GM19397 (cell line): ENCODE results near the gene ALX4.

Experiments
- ATAC-seq: cut with Tn5 transposase; IDR thresholded peaks from one replicate; pipeline ENCODE4 v1.9.1; 2021; ENCODE audit warnings: mild to moderate bottlenecking, moderate library complexity; ENCODE audit not compliant: unreplicated experiment

Gene ALX4

DNA sequence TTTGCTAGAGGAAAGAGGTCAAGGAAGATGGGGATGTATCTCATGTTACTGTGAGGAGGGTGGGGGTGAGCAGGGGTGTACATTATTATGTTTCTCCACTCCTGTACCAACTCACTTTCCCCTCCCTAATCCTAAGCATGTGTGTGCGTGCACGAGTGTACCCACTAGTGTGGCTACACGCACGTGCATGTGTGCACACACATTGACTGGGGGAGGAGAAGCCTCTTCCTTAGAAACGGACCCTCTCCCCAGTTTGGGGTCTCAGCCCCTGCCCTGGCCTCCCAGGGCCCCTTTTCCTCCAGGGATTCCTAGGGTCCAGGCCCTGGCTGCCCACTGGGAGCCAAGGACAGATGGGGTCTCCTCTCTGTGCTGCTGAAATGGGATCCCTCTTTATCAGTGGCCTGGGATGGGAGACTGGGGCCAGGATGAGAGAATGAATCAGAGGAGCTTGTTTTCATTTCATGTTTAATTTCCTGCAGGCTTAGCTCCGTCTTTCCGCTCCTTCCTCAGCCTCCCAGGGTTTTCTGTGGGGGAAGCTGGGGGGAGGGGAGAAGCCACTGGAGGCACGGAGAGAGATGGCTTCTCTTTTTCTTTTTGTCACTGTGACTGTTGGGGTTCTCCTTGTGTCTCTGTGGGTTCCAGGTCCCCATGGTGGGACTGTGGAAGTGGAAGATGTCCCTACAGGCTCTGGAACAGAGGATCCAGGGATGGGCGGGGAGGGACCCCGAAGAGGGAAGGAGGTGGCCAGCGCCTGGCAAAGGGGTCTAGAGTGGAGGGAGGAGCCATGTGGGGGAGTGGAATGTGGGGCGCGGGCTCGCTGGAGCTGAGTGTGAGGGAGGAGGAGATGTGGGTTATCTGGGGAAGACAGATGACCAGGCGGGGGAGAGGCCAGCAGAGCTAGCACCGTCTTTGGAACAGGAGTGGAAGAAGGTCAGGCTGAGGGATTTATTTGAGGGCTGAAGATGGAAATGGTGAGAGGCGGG is 40.3 kb downstream of the ALX4 start:
- ATAC-seq, result no peak

DNA sequence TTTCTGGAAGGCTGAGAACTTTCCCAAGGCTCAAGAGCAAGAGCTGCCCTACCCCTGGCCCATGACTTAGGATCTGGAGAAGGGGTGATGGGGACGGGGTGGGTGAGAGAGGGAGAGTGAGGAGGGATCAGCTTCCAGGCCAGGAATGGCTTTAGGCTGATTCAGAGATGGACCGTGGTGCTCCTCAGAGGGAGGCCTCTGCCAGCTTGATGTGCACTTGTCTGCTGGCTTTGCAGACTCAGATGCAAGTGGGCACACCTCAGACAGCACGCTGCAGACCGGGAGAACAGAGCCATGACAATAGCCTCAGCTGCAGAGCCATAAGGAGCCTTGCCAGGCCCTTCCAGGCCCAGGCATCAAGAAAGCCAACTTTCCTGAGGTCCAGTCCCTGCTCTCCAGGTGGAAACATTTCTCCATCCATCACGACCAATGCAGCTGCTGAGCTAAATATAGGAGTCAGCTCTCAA is 41.3 kb downstream of the ALX4 start:
- no peak for ATAC-seq

DNA sequence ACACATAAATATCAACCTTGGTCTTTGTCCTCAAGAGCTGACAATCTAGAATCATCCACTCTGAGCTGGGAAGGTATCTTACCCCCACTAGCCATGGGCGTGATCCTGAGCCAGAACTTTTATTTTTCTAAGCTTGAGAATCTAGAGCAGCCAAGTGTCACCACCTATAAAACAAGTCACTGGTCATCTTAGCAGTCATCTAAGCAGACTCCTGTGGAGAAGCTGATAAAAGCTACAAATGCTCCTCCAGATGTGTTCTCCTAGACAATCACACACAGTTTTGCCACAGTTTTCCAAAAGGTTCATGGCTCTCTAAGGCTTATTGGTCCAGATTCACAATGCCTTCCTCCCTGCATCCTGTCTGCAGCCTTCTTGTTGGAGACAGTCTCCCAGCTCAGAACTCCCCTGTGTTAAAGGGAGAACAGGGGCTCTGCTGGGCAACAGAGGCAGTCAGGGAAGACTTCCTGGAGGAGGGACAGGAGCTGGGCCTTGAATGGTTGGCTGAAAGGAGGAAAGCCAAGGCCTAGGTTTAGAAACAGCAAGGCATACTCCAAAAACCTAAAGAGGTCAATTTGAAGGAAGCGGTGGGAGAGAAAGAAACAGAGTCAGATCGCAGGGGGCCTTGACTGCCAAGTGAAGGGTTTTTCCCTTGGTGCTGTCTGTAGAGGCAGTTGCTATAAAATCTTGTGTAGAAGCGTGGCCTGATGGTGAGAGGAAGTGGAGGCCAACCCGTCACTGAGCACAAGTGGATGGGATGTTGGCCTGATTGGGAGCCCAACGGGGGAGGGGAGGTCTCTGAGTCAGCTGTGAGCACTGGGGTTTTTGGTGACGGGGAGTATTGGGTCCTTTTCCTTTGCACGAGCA is 42.0 kb downstream of the ALX4 start:
- ATAC-seq, result no peak

DNA sequence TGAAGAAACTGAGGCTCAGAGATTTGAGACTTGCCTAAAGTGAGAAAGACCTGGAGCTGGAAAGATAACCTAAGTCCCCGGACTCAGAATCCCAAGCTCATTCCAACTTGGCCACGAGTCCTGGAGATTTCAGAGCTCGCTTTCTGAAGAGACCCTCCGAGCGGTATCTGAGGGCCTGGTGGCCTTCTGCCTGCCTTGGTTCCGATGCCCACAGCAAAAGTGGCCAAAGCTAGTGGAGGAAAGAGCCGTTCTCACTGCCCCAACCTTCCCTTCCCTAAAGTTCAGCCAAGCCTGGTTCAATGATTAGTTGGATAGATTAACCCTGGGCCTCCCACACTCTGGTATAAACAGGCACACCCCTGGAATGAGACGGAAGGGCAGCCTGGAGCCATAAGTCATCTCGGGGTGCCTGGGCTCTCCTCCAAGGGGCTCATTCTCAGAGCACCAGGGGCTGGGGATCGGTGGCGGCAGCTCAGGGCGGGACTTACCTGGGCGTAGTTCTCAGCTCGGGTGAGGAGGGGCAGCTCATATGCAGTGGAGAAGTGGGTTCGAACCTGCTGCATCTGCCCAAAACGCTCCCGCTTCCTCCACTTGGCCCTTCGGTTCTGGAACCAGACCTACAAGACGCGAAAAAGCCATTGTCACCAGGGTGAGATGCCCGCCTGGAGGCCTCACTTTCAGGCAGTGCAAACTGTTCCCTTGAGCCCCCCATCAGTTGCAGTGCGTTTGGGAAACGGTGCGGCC is 42.8 kb downstream of the ALX4 start:
- ATAC-seq, result no peak

DNA sequence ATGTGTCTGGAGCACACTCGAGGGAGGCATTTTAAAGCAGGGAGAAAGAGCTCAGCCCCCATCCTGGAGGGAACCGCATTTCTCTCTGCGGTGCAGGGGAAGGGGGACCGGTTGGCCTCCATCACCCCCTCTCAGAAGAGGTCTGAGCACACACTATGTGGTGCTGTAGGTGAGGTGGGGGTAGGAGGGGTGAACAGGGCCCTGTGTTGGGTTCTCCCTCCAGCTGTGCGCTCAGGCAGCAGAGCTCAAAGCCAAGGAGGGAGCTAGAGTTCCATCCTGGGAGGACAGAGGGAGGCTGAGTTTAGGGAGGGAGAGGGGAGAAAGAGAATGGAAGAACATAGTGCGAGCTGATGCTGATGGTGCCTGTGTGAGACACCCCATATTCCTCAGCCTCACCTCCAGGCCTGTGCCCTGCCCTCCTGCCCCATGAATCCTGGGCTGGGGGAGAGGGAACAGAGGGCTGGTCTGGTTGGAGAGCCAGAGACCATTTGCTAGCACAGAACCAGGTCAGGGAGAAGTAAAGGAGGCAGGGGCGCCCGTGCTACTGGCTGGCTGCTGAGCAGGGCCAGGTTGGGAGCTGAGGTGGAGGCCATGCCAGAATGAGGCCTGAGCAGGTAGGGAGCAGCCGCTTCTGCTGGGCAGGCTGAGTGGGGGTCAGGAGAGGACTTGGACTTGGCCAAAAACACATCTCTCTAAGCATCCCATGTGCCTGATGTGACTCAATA is 43.7 kb downstream of the ALX4 start:
- ATAC-seq, result no peak

DNA sequence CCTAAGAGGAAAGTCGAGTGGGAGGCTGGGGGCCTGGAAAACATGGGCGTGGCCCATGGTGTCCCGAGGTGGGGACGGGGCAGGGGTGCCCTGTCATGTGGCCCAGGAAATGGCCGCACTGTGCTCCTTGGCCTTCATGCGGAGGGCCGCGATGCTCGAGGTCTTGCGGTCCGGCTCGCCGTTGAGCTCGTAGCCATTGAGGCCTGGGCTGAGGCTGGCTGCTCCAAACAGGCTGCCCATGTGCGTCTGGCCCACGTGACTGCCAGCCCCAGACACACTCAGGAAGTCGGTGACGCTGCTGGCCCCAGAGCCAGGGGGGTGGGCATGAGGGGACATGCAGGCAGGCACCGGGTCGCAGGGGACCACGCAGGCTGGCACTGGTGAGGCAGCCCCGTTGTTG is 45.2 kb downstream of the ALX4 start:
- no peak for ATAC-seq

DNA sequence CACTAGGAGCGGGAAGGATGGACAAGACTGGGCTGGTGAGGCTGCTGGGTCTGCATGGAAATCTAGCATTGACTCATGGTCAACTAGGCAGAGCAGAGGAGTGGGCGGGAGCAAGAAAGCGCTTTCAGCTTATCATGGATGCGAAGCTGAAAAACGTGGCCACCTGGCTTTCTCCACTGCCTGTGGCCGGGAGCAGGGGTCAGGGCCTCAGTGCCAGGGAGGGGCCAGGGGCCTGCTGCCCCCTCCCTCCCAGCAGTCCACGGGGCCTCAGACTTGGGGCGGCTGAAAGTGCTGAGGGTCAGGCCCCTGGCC is 45.5 kb downstream of the ALX4 start:
- no peak for ATAC-seq

DNA sequence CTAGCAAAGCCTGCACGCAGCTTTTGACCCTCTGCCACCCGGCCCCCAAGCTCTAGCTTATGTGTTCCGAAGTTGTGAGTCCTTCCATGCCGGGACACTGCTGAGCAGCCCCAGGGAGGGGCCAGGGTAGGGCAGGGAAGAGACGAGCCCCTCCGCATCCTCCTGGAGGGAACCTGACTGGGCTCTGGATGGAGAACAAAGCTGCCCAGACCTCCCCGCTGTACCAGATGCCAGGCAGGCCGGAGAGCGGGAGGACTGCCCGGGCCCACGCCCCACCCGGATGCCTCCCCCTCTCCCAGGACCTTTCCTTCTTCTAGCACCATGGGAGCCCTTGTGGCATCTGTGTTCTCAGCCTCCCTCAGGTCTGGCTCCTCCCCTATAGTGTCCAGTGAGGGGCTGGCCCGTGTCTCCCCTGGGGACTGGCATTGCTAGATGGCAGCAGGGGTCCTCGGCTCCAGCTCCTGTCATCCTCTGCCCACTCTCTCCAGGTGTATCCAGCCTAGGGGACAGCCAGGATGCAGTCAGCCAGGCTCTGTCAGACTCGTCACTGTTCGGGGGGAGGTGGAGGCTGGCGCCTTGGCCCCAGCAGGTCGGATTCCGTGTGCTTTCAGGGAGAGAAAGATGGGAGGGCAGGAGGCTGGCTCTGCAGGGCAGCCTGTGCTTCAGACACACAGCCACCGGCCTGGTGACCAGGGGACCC is 46.1 kb downstream of the ALX4 start:
- ATAC-seq, result no peak

DNA sequence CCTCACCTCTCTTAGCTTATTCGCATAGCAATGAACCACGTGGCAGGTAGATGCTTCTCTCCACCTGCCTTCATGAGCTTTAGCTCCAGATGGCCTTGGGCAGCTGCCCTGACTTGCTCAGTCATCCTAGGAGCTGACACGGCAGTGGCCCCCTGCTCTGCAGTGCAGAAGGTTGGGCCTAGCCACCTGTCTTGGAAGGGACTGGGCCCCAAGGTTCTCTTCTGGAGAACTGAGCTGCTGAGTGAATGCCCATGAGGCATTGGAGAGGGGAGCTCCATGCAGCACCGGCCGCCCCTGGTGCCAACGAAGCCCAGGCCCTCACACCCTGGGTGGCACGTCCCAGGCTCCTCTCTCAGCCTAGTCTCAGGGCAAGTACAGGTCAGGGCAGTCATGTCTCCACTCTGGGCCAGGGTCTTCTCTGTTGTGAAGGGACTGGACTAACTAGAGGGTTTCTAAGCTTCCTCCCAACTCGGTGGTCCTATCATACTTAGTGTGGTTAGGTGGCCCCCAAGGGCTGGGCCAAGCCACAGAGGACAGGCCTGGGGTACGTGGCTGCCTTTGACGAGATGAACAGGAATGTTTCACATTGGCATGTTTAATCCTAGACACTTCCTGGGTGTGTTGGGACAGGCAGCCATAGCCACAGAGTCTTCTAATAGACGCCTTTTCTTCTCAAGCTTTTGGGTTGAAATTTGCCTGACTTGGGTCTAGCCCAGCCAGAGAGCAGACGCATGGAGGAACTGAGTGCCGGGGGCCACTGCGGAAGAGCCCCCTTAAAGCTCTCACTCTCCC is 47.9 kb downstream of the ALX4 start:
- ATAC-seq, result no peak

DNA sequence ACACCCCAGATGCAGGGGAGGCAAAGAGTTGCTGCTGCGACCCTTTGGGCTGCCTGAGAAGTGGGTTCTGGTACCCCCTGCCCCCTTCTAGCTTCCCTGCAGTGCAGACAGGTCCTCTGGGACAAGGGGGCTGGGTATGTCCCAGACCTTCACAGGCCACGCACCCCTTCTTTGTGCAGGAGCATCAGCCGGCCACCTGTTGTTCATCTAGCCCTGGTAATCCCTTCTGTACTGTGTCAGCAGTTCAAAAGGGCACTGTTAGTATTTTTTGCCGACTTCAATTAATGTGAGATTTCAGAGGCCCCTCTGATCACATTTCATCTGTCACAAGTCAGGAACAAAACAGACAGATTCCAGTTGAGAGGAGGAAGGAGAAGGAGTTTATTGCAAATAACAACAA is 49.9 kb downstream of the ALX4 start:
- ATAC-seq, result no peak

DNA sequence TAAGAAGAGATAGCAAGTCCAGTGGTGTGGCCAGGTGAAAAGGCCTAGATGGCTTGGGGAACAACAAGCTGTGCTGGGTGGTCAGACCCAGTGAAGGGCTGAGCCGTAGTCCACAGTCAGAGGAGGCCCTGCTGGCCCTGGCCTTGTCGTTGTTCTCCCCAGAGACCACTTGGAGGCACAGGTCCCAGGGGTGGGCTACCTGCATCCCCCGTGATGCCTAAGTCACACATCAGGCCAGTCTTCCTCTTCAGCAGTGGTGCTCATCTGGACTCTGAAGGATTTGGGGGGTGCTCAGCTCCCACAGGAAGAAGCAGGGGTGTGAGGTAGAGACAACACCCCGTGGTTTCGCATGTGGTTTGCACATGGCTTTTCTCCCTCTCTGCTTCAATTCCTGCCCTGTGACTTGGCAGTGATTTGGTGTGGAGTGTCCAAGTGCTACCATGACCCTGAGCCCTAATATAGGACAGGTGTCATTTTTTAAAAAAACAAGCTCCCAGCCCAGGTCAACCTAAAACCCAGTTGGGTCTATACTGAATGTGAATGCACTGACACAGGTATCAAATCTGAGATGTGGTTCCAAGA is 51.0 kb downstream of the ALX4 start:
- no peak for ATAC-seq

DNA sequence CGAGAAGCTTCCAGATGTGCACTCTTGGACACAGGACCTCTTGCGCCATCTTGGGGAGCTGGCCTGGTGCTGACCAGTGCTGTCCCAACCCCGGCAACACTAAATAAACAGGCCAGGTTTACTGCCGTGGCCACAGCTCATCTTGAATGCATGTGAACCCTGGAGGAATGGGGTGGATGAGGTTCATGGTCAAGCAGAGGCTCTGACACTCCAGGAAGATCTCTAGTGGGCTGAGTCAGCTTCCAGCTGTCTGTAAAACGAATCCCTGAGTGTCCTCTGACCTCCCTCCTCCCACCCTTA is 51.8 kb downstream of the ALX4 start:
- no peak for ATAC-seq

DNA sequence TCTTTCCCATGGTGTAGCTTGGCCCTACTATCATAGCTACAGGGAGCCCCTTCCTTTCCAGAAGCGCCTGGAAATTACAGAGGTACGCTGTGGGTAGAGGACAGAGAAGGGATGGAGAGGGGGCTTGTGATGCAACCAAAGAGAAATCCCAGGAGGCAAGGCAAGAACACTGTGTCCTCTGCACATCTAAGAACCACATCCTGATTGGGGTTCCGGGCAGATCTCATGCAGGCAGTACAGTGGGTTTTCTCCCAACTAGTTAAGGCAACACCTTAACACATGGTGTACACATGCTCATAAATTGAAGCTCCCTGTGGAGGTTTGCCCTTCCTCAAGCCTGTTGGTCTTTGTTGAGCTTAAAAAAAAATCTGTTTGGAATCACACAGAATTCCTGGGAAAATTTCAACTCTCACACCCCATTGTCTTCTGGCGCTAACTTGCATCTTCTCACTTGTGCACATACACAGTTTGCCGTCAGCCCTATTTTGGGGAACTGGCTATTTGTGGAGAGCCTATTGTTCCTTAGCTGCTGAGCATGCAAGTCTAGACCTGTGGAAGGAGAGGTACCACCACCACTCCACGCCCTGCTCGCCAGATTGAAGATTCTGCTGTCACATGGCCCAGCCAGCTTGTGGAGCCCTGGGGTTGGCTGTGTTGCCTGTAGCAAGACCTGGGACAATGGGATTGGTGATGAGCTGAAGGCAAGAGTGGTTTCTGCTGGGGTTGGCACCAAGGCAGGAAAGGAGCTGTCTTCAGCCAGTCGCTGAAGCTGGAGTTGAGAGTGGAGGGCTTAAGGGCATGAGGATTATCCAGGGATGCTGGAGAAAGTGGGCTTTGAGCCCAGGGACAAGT is 52.4 kb downstream of the ALX4 start:
- no peak for ATAC-seq

DNA sequence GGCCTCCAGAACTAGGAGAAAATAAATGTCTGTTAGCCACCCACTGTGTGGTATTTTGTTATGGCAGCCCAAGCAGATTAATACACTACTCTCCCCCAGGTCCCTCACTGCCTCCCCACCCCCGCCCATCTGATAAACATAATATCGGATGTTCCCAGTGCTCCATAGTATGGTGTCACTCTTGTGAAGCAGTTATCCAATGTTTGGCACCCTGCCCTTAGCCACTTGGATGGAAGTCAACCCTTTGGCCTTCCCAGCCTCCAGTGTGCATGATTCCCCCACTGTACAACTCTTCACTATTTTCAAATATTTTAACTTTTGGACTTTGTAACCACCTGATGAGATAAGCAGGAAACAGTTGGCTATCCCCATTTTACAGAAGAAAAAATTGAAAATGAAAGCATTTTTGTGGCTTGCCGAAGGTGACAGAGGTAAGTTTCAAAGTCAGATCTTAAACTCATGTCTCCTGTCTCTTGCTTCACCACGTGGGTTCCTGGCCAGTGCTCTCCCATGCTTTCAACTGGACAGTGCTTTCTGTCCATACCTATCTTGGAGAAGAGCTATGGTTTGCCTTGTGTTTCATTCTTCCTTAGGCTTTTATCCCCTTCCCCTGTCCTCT is 53.2 kb downstream of the ALX4 start:
- ATAC-seq, result no peak

DNA sequence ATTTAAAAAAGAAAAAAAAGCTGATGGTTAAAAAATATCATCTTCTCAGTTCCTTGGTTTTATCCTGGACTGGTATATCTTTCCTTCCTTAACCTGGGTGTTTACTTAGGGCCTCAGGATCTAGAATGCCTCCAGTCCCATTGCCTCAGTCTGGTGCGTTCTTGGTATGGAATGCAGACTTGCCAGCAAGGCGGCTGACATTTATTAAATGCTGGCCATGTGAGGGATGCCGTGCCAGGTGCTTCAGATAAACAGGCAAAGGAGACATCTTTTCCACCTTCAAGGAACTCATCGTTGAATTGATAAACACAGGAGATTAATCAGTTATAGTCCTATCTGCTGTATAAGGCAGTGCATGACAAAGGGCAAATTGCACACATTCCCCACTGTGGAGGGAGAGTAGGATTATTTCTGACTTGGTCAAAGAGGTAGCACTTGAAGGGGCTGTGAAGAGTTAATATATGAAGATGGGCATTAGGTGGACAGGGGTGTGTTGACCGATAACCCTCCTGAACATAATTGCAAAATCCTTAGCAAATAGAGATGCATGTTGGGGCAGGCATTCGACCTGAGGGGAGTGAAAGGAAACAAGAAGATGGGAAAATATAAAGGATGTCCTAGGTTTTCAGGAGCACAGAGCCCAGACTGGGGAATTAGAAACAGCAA is 54.4 kb downstream of the ALX4 start:
- ATAC-seq, result no peak

DNA sequence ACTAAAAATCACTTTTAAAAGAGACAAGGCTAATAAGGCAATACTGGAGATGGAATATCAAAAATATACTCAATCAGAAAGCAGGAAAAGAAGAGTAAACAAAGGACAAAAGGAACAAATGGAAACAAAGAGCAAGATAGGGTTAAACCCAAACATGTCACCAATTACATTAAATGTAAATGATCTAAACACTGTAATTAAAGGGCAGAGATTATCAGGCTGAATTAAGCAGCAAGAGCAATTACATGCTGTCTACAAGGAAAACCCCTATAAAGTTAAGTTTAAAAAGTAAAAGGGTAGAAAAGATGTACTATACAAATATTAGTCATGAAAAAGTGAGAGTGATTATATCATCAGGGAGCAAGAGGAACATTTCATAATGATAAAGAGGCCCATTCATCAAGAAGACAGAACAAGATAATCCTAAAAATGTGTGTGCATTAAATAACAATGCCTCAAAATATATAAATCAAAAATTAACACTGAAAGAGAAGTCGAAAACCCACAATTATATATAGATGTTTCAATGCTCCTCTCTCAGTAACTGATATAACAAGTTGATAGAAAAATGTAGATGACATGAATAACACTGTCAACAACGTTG is 56.8 kb downstream of the ALX4 start:
- no peak for ATAC-seq

DNA sequence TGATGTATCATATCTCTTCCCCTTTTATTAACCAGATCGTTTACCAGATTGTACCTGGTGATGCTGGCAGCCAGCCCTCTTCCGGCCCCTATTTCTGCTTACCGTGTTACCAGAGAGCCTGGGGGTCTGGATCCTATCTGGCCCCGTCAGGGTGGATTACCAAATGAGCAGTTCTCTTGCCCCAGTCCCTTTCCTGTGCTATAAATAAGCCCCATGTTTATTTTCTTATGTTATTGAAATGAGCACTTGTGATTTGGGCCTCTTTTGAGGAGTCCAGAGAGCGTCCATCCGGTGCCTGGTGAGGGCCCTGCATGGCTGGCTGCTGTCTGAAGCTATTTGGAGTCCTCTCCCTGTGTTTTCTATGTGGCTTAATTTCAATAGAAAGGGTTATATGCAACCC is 59.5 kb downstream of the ALX4 start:
- no peak for ATAC-seq
